G401 (cell line): Measurements from ENCODE around the gene CHRM4. TPM values are rescaled to one million over a fixed set of nuclear protein-coding genes. Genes with fewer than 3 reads are reported as not detected.

Source experiments
- DNase-seq: peaks from one replicate; pipeline ENCODE4 v3.0.0-alpha.2; 2015; ENCODE audit warnings: low spot score
- in situ Hi-C: cut with HindIII; loops from 2 replicates; pipeline ENCODE4 v1.10.0; 2016; ENCODE audit warnings: low sequenced_read_pairs, mixed read lengths
- total RNA-seq: library from RNA; depleted of rRNA; stranded (reverse); fragments of >200 nt; shearing (Covaris generic); gene quantifications from 2 replicates; pipeline ENCODE4 v1.2.3, GENCODE V29; 2014; rRNA removed

CHRM4 gene
- 0.55 and 5.2 TPM in 2 replicates for total RNA-seq

DNA sequence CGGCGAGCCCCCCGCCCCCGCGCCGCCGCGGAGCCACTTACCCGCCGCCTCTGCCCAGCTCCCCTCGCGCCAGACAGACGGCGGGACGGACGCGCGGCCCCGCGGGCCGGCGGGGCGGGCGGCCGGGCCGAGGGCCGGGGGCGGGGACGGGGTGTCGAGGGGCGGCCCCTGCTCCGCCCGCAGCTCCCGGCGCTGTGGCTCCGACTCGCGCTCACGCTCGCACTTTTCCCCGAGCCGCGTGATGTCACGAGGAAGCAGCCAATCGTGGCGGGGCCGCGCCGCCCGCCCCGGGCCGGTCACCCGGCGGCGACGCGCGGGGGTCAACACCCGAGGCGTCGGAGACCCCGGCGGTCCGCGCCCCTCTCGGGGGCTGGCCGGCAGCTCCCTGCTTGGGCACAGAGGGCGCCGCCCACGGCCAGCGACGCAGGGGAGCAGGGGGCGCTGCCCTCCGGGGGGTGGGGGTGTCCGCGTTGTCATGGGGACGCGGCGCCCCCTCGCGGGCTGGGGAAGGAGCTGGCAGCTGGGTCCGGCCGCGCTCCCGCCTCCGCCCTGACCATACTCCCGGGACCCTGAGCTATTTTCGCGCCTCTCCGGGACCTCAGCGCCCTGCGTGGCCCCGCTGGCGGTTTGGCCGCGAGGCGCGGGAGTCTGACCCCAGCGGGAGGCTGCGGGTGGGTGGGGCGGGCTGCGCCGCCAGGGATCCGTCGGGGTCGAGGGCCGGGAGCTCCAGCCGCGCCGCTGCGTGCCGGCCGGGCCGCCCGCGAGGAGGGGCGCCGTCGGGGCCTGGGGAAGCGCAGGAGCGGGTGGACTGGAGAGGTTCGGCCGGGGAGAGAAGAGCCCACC is at the start of gene CHRM4:
Gene CHRM4, minus strand, starts transcription at position 199 of the 843 bp plus-strand sequence. CDS start 5,219 bp downstream, outside the sequence.
- DNase-seq = no peak
- in situ Hi-C loops = no loop called here

DNA sequence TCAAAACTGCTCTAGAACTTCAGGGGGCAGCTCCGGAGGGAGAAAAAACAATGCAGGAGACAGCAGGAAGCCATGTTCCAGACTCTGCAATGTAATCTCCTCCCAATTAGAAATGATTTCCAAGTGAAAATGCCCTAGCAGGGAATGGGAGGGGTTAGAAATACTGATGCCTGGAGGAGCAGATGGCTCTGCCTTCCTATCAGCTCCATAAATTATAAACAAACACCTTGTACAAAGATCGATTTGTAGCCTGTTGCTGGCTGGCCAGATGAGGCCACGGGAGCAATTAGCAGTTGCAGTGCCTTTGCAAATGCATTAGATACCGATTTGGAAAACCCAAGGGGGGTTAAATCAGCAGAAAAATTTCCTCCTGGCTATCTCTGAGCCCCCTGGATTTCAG is 46.6 kb upstream of the CHRM4 start:
- in situ Hi-C loops = no loop called here
- DNase-seq = peak; percentile 68

DNA sequence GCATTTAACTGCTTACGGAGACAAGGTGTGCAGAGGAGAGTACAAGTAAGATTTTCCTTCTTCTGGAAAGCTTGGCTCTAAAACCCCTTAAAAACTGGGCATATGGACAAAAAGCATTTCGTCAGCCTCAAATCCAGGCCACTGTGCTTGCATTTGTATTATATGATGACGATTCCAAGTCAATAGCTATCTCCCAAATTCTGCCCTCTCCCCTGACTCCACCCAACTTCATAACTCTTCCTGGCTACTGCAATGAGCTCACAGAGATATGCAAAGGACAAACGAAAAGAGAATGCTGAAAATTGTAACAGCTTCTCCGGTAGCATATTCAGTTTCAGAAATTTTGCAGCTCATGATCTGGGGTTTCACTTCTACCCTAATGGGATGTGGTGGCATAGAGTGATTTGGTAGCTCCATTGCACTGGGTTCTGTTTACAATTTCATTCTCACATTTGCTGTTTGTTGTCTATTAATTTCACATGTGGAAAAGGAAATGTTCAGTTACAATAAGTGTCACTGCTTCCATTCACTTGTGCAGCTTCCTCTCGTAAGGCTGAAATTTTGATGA is 45.6 kb upstream of the CHRM4 start:
- DNase-seq = peak; percentile 72
- in situ Hi-C loops = no loop called here

DNA sequence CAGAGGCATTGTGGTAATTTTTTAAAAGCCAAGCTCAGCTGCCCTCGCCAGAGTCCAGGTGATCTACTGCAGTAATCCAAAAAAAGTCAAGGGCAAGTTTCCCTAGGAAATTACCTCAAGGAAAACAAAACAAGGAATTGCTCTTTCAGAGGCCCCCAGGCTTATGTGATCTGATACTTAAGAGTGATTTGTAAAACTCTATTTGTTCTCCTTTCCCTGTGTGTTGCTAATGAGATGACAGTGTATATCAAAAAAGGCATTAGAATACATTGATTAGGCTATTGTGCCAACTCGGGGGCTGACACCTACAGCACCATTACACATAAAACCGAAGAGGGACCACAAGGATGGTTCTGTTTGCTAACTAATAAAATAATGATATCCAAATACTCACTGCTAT is 44.5 kb upstream of the CHRM4 start:
- DNase-seq = no peak
- in situ Hi-C loops = no loop called here

DNA sequence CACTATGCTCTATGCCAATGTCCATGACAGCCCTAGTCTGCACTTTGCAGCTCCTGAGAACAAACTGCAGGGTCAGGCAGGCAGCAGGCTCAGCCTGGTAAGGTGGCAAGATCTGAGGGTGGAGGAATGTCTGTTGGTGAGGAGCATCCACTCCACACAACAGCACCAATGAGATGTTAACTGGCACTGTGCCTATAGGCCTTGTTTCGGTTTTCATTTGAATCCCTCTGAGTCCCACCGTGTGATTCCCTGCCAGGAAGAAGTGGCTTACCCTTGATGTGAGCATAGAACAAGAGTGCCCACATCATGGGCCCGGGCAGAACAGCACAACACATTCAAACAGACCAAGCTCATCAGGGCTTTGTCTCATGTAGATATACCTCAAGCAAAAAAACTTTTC is 44.1 kb upstream of the CHRM4 start:
- in situ Hi-C loops = no loop called here
- DNase-seq = peak; percentile 24

DNA sequence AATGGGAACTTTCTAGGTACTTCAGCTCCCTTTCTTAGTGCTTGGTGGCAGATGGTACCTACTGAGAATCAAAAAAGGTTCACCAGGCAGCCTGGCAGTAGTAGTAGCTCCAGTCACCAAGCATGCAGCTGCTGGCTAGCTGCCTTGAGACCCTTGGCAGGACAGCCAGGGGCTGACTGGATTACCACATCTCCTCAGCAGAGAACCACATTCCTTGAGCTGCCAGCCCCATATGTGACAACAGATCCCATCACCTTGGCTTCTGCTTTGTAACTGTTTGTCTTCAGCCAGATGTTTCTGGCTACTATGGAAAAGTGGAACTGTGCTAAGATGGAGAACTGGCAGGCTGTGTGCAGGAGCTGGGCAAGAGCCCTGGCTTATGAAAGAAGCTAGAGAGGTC is 39.6 kb upstream of the CHRM4 start:
- in situ Hi-C loops = no loop called here
- DNase-seq = no peak

DNA sequence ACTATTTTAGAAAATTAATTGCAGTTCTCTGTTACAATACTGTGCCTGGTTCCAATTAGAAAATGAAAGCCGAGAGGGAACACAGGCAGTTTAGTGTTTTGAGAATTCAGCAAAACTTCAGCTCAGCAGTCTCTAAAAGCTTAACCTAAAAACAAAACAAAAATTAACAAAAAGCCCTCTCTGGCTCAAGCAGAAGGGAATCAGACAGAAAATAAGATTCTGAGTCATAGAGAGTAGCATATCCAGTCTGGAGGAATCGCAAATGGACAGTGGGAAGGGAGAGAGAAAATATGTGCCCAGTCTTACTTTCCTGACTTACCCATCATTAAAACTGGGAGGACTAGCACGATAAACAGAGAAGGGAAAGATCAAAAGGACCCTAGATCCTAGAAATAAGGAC is 38.1 kb upstream of the CHRM4 start:
- in situ Hi-C loops = no loop called here

DNA sequence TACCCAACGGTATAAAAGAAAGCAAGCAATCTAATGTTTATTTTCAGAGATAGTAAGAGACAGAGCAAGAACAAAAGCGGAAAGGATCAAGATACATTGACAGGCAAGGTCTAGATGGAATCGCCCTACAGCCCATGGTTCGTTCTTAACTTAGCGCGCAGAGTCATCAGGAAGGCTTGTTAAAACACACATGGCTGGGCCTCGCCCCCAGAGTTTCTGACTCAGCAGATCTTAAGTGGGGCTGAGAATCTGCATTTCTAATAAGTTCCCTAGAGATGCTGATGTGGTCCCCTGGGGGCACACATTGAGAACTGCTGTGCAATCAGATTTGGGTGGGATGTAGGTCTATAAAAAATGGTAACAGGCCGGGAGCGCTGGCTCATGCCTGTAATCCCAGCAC is 35.8 kb upstream of the CHRM4 start:
- no peak for DNase-seq
- in situ Hi-C loops = no loop called here

More for the DNA sequence above, 38.1 kb upstream of the CHRM4 start:
- no peak for DNase-seq

DNA sequence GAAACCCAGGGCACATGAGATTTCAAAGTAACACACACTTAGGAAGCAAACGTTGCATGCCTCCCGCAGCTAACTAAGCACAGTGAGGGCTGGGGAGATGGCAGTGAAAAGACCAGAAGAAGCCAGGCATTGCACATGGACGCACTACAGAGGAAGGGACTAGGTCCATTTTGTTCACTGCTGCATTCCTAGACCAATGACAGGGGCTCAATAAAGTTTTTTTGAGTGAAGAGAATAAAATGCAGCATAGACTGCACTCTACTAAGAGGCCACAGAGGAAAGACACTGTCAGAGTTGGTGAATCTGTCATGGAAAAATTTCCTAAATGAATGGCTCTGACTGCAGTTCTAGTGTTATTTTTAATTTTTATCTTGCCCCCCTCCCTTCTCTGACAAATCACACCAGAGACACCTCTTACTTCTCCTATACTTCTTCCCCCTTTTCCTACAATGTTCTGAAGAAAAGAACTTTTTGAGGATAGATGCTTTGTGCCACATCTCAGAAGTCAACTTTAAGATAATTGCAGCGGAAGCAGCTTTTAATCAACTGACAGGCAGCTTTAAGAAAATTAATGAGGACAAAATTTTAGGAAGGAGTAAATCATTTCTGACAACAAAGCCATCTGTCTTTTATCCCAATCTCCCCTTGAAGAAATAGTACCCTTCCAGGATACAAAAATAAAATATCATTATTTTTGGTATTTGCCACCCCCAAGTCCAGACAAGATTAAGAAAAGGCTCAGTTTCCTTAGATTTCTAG is 34.8 kb upstream of the CHRM4 start:
- in situ Hi-C loops = no loop called here
- DNase-seq = no peak

DNA sequence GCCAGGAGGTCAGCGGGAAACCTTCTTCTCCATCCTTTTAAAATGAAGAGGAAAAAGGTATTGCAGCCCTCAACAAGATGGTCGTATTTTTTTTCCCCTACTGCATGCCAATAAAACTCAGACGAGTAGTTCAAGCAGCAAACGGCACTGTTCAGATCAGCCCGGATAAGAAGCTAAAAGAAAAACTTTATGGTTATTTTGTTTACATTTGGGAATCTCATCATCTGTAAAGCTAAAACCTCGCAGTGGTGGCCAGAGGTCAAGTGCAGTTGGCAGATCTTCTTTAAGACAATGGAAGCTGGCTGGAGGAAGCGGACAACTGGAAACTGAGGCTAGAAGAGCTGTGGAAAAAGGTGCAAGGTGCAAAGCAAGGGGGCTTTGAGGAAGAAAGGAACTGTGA is 31.0 kb upstream of the CHRM4 start:
- DNase-seq = no peak
- in situ Hi-C loops = no loop called here

DNA sequence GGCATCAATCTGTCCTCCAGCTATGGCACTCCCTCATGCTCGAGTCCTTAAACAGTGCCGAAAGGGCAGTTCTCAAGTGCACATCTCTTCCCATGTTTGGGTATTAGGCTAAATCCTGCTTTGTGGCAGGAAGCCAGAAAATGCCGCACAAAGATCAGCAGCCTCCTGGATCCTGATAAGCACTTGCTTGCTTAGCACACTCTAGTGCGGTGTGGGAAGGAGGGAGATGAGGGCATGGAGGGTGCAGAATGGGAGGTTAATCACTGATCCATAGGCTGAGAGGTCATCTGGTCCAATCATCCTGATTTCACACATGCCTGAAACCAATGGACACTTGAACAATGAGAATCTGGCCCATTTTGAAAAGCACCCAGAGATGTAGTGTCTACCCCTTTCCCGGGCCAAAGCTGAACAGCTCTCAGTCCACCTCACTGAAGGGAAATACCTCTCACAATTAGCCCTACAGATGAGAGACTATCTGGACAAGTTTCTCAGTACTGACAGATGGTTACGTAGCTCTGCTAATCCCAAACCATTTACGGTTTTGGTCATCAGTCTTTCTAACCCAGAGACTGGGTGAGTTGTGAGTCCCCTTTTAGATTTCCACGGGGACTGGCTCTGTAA is 29.8 kb upstream of the CHRM4 start:
- in situ Hi-C loops = no loop called here
- peak; percentile 49 for DNase-seq

DNA sequence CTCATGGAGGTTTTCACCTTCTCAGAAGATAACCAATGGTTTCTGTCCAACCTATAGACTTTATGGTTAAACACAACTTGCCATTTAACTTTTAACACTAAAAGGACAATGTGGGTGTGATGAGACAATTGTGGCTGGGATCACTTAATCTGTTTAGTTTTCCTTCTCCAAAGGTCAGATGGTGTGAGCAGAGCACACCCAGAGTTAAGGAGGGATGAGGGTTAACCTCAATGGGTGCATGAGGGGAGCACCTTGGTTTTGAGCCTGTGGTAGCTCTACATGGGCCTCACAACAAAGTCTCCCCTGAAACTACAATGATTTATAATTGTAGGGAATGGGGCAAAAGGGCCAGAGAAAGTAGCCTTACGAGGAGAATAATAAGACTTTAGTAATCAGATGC is 28.9 kb upstream of the CHRM4 start:
- in situ Hi-C loops = no loop called here
- no peak for DNase-seq

DNA sequence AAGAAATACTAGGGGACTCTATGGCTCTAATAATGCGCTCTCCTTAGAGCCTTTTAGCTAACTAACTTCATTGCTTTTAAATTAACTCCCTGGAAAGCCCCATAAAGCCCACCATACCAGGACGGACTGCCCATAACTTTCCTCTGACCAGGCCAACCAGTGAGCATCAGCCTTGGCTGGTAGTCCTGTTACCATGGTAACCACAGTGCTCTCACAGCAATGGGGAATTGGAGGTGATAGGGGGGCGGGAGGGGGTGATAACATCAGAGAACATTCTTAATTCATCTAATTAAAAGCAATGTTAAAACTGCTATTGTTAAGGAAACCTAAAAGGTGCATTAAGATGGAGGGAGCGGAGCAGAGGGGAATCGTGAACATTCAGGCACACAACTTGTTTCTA is 27.2 kb upstream of the CHRM4 start:
- peak; percentile 24 for DNase-seq
- in situ Hi-C loops = no loop called here

DNA sequence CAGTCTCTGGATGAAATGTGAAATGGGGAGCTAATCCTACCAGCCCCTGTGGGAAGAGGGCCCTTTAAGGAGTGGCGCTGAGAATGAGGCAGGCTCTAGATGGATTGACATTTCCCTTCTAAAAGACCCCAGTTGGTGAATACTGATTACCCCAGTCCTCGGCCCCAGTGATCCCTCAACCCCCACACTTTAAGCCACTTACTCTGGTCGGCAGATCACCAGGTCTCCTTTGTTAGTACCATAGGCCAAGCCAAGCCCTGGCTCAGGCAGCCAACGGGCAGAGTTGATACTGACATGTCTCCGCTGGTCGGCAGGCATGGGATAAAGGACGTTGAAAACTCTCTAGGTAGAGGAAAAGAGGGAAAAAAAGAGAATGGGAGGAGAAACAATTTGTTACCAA is 26.1 kb upstream of the CHRM4 start:
- in situ Hi-C loops = no loop called here
- no peak for DNase-seq

DNA sequence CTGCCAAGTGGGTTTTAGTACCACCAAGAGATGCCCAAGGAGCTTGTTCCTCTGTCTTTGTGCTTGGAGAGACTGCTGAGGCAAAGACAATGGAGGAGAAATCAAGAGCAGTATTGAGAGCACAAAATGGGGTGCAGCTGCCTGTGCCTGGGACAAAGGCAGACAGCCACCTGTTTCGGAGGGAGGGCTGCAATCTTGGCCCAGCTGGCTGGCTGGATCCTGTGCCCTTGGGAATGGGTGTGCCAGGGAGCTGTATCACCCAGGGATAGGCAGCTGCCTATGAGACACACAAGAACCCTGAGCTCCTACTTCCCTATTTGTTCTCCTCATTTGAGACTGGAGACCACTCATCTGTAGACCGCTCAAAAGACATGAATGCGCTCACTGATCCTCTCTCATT is 23.3 kb upstream of the CHRM4 start:
- in situ Hi-C loops = no loop called here

DNA sequence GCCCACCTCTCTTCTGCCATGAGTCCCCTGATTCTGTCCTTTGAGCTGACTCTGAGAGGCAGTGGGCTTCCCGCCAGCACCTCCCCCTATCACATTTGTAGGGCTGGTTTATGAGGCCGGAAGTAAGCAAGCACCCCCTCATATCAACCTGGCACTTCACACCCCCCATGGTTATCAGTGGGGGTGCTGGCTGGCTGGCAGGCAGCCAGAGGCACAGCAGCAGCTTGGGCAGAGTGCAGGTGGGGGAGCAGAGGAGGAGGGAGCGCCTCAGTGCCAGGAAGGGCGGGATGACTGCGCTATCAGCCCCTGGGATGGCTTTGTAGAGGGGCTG is 22.9 kb upstream of the CHRM4 start:
- in situ Hi-C loops = no loop called here
- DNase-seq = no peak

More for the DNA sequence above, 23.3 kb upstream of the CHRM4 start:
- DNase-seq = no peak

DNA sequence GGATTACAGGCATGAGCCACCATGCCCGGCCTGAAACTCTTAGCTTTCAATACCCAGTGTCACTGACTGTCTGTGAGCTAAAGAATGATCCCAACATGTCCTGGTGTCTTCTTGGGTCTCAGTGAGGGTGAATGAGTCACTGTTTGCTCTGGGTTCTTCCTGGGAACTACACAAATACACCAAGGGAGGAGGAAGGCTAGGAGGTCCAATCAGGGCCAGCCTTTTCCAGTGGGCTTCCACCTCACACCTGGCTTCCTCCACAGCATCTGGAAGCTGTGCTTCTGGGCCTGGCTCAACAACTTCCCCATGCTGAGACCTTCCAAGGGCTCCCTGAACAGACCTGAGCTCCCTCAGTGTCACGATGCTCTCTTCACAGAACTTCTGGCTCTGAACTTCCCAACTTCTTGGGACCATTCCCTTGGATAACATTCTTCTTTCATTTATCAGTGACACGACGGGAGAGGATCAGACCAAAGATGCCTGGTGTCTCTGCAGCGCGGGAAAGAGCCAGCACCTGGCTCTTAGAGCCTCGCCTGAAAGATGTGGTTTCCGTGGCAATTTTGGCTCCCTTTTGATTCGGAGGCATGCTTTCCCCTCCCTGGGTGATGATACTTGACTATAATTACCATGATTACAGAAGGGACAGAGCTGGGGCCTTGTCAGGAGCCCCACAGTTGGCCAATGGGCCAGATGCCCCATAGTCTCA is 22.3 kb upstream of the CHRM4 start:
- in situ Hi-C loops = no loop called here
- DNase-seq = no peak

DNA sequence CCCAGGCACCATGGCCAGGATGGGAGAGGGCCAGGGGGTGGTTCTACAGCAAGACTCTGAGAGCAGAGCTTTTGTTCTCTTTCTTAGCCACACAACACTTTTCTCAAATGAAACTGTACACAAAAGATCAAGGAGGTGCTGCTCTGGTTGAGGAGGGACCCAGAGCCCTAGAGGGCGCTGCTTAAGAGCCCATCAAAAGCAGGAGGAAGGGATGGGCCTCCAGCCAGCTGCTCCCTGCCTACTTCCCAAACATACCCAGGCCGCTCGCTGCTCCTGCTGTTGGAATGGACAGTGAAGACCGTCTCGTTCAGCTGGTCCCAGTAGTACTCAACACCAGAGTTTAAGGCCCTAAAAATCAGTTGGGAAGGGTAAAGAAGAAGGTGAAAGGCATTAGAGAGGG is 18.4 kb upstream of the CHRM4 start:
- DNase-seq = no peak
- in situ Hi-C loops = no loop called here

DNA sequence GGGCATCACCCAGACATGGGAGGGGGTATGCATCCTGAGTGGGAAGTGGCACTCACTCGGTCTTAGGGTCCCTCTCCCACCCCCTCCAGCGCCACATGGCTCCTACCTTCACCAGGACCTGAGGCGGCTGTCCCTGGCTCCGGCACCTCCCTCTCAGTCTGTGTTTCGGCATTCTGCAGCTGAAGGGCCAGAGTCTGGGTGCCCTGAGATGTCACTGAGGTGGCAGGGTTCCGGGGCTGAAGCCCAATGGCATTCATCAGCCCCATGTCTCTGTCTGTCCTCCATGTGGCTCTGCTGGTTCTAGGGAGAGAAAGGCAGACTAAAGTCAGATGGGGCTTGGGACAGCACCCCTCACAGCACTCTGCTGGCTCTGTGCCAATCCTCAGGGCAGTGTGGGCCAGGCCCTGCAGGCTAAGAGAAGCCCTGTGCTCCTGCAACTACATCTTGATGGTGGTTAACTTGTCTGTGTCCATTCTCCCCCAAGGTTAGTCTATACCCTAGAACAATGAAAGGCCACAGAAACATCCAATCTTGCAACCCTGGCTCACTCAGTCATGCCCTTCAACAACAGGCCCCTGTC is 16.9 kb upstream of the CHRM4 start:
- in situ Hi-C loops = no loop called here
- no peak for DNase-seq
